GM12878 (cell line): Measurements from ENCODE around the gene ING3. TPM values are rescaled to one million over a fixed set of nuclear protein-coding genes. Genes with fewer than 3 reads are reported as not detected.
"Not testable (repeated sequence)": the region's sequence is repeated elsewhere in the genome, so short reads cannot be mapped to it uniquely, and the experiment has no call there.

Source experiments
- ATAC-seq: fragments of 200-7000 bp; cut with Tn5 transposase; 3 replicates; pipeline ENCODE4 v1.9.1; 2020; ENCODE audit warnings: mild to moderate bottlenecking, moderate library complexity
- BruUV-seq: library from RNA; stranded (reverse); fragments of 400-500 nt; replicated peaks from 2 replicates; lab custom pipeline; 2021; lab: Mats Ljungman, UMichigan
- CTCF ChIA-PET: fragments of 300-600 bp; sonication (Branson Sonifier 250); formaldehyde crosslinking; extraction: SDS; loops from one replicate; lab custom pipeline; 2021; ENCODE audit warnings: inconsistent platforms; lab: Yijun Ruan, JAX
- POLR2A ChIA-PET: fragments of 350-600 bp; formaldehyde crosslinking; extraction: SDS; loops from one replicate; lab custom pipeline; 2021; ENCODE audit warnings: inconsistent platforms; lab: Charles Lee
- RAD21 ChIA-PET: fragments of 300-600 bp; sonication (Branson Sonifier 250); formaldehyde crosslinking; loops from one replicate; lab custom pipeline; 2023; ENCODE audit warnings: antibody characterized with exemption; ENCODE audit not compliant: unreplicated experiment; lab: Charles Lee
- SMC1A ChIA-PET: fragments of 300-600 bp; sonication (Branson Sonifier 250); formaldehyde crosslinking; loops from one replicate; lab custom pipeline; 2023; ENCODE audit not compliant: unreplicated experiment, uncharacterized antibody; lab: Charles Lee
- DNase-seq: peaks from one replicate; pipeline ENCODE4 v3.0.0-alpha.2; 2011; ENCODE audit warnings: low read depth, low spot score
- FAIRE-seq: peaks from 3 replicates; lab custom pipeline; 2011; peaks lifted over from hg19 to GRCh38; lab: Jason Lieb, UNC
- H2AFZ ChIP-seq: 2 replicates; pipeline ENCODE4 v1.6.0; 2011; ENCODE audit warnings: low read depth, low read length, control low read depth; ENCODE audit not compliant: control insufficient read depth
- H3K27ac ChIP-seq: 2 replicates; pipeline ENCODE4 v1.5.1; 2011; ENCODE audit warnings: control low read depth; ENCODE audit not compliant: control insufficient read depth, insufficient read depth
- H3K27me3 ChIP-seq, 2 experiments: replicated peaks in 1 of 2; 2 replicates each; pipeline versions ENCODE4 v1.6.0 to v1.6.1; 2011; ENCODE audit warnings: low read length in 1 of 2; ENCODE audit not compliant: control insufficient read depth in 2 of 2, insufficient read depth in 2 of 2
- H3K36me3 ChIP-seq, 2 experiments: 2 replicates each; pipeline ENCODE4 v1.5.1; 2011; ENCODE audit warnings: low read length in 1 of 2; ENCODE audit not compliant: control insufficient read depth in 2 of 2, insufficient read depth in 2 of 2
- H3K4me1 ChIP-seq: 2 replicates; pipeline ENCODE4 v1.6.1; 2011; ENCODE audit warnings: mild to moderate bottlenecking, low read length, moderate library complexity, mixed read lengths; ENCODE audit not compliant: control insufficient read depth, insufficient read depth
- H3K4me2 ChIP-seq: 2 replicates; pipeline ENCODE4 v1.6.0; 2011; ENCODE audit warnings: control low read depth; ENCODE audit not compliant: control insufficient read depth, insufficient read depth
- H3K4me3 ChIP-seq: fragments of 200-600 bp; sonication (generic); 2 replicates; pipeline ENCODE4 v1.5.1; 2016
- H3K79me2 ChIP-seq: 2 replicates; pipeline ENCODE4 v1.6.0; 2011; ENCODE audit warnings: low read length; ENCODE audit not compliant: control insufficient read depth, insufficient read depth
- H3K9ac ChIP-seq: 2 replicates; pipeline ENCODE4 v1.8.0; 2011; ENCODE audit warnings: low read length, control low read depth, mixed read lengths; ENCODE audit not compliant: control insufficient read depth, insufficient read depth
- H3K9me3 ChIP-seq: replicated peaks from 3 replicates; pipeline ENCODE4 v1.5.1; 2011; ENCODE audit warnings: mild to moderate bottlenecking, low read length; ENCODE audit not compliant: control insufficient read depth, insufficient read depth
- H4K20me1 ChIP-seq: 2 replicates; pipeline ENCODE4 v1.6.0; 2011; ENCODE audit not compliant: control insufficient read depth, insufficient read depth
- ATF3 ChIP-seq: IDR thresholded peaks from 2 replicates; pipeline ENCODE4 v1.6.1; 2011; ENCODE audit warnings: low read depth, mild to moderate bottlenecking, low read length, moderate library complexity, borderline replicate concordance; ENCODE audit errors: extremely low read depth
- MLLT1 ChIP-seq: fragments of 450-650 bp; IDR thresholded peaks from 2 replicates; pipeline ENCODE4 v1.6.1; 2016; ENCODE audit warnings: mild to moderate bottlenecking
- RELB ChIP-seq: fragments of 450-650 bp; IDR thresholded peaks from 2 replicates; pipeline ENCODE4 v1.6.1; 2017; ENCODE audit warnings: low read depth, mild to moderate bottlenecking, moderate library complexity
- YBX1 ChIP-seq: fragments of 450-650 bp; IDR thresholded peaks from 2 replicates; pipeline ENCODE4 v1.6.1; 2016; ENCODE audit warnings: antibody characterized with exemption
- WGBS: methylation state at CpG from one replicate; pipeline ENCODE4 v1.1.6; 2016; ENCODE audit warnings: low lambda C conversion rate; ENCODE audit not compliant: insufficient replicate concordance, insufficient coverage; ENCODE audit errors: missing lambda C conversion rate; 5-methylcytosine and 5-hydroxymethylcytosine counted together
- in situ Hi-C: fragments of 300-500 bp; cut with MboI; formaldehyde crosslinking; loops from 9 replicates; pipeline ENCODE4 v1.14.3; 2018; ENCODE audit warnings: mixed read lengths
- intact Hi-C: fragments of 100-400 bp; cut with micrococcal nuclease; formaldehyde crosslinking; loops from one replicate; pipeline ENCODE4 v1.14.2; 2022; ENCODE audit not compliant: unreplicated experiment
- polyA plus RNA-seq, 11 experiments: library from polyadenylated mRNA; depleted of rRNA in 4 of 11; unstranded in 6 of 11; stranded (reverse) in 5 of 11; fragments of >200 nt; fragmentation: Nextera tagmentation in 4 of 11; fragmentation: Illumina TruSeq in 1 of 11; extraction: Ambion mirVana in 4 of 11; extraction: Trizol in 1 of 11; gene quantifications; 1 replicate in 1 of 11; 2 replicates in 10 of 11; pipeline versions ENCODE4 v1.2.1 to v1.2.3, GENCODE V29; 2011 to 2016; ENCODE audit warnings: inconsistent platforms in 2 of 11, missing spikeins in 2 of 11, low read depth in 1 of 11
- total RNA-seq, 4 experiments: library from RNA; depleted of rRNA in 3 of 4; stranded (reverse); fragments of >200 nt in 3 of 4; fragmentation: Illumina TruSeq in 1 of 4; extraction: Trizol in 1 of 4; gene quantifications; 2 replicates each; pipeline versions ENCODE4 v1.2.1 to v1.2.3, GENCODE V29; 2013 to 2021

The ING3 gene
- total and polyA plus RNA-seq, 10 of the 15 experiments (the other 5 are each of a cell fraction or from before 2014, with no cell fraction given): 12.1 to 60.8 (median 28.8) TPM

GRCh38 chr7:121003986-121004685, 53.6 kb downstream of the ING3 start:
- FAIRE-seq: no peak
- in situ Hi-C loops: no loop called here
- SMC1A ChIA-PET: no interaction called here

GRCh38 chr7:121005058-121005457, 54.5 kb downstream of the ING3 start:
- H3K9ac ChIP-seq, CTCF ChIA-PET, DNase-seq, BruUV-seq, in situ Hi-C loops, H3K4me1 ChIP-seq, FAIRE-seq, H3K27ac ChIP-seq, H2AFZ ChIP-seq, H3K36me3 ChIP-seq, H3K9me3 ChIP-seq, H3K4me2 ChIP-seq, H3K4me3 ChIP-seq, RAD21 ChIA-PET, H4K20me1 ChIP-seq, POLR2A ChIA-PET, ATAC-seq, H3K79me2 ChIP-seq, SMC1A ChIA-PET, H3K27me3 ChIP-seq, intact Hi-C loops: not testable (repeated sequence)
- 60% methylated on average over 4 of the region's 4 CpGs for WGBS

More at GRCh38 chr7:121003986-121004685, 53.6 kb downstream of the ING3 start:
- RAD21 ChIA-PET: no interaction called here
- POLR2A ChIA-PET: no interaction called here
- BruUV-seq: no TSS peak
- WGBS: 26% methylated on average over 5 of the region's 5 CpGs
- Histone ChIP-seq H3K27ac (no peak overlapping the region), H3K9ac (no peak overlapping the region), H2AFZ (no peak overlapping the region), H4K20me1 (no peaks in the 10 kb centered on the region), H3K4me1 (no peaks in the 10 kb centered on the region), H3K4me3 (no peak overlapping the region), H3K27me3 (peaks cover 0 to 6% of the 10 kb centered on the region in 2 experiments; a peak in 2 of 4 replicates), H3K9me3 (no peaks in the 10 kb centered on the region), H3K79me2 (no peaks in the 10 kb centered on the region), H3K36me3 (no peaks in the 10 kb centered on the region), H3K4me2 (no peak overlapping the region)
- CTCF ChIA-PET: no interaction called here
- TF ChIP-seq ATF3 (no peak), YBX1 (no peak), MLLT1 (no peak), RELB (no peak)
- ATAC-seq: no peak
- intact Hi-C loops: no loop called here
- DNase-seq: no peak
